Gastrocnemius medialis (tissue), 4 donors: Measurements from ENCODE around the gene POLR3H.

Source experiments
- CTCF ChIP-seq, 5 experiments: fragments of 450-650 bp in 3 of 5; fragments of 200-600 bp in 2 of 5; sonication (generic) in 2 of 5; IDR thresholded peaks in 4 of 5; conservative IDR thresholded peaks in 1 of 5; 1 replicate in 4 of 5; 2 replicates in 1 of 5; pipeline ENCODE4 v1.5.1; 2016 to 2019; ENCODE audit warnings: antibody characterized with exemption in 5 of 5, mild to moderate bottlenecking in 3 of 5, moderate library complexity in 3 of 5
- POLR2A ChIP-seq, 2 donors: fragments of 450-650 bp; IDR thresholded peaks; one replicate each; pipeline ENCODE4 v1.6.1; 2017; ENCODE audit warnings: antibody characterized with exemption in 2 of 2, mild to moderate bottlenecking in 2 of 2, moderate library complexity in 2 of 2

- no peak for TF ChIP-seq CTCF (IDR thresholded peaks at IDR 0.05 in 4 of 5, conservative IDR thresholded peaks at IDR 0.05 in 1 of 5)
- no peak for TF ChIP-seq POLR2A (IDR thresholded peaks at IDR 0.05)
Measured at GRCh38 chr22:41491374-41492100, 52.7 kb downstream of the POLR3H start.
